ENCODE data around the gene KCNH1. TPM values are rescaled to one million over a fixed set of nuclear protein-coding genes. Genes with fewer than 3 reads are reported as not detected.

The KCNH1 gene
- total RNA-seq, 1 donor = 41.3 TPM

- H3K4me3 ChIP-seq (ENCODE audit: insufficient read depth, low read length) = no peak overlapping the region
- no peaks in the 10 kb centered on the region for H4K20me1 ChIP-seq (ENCODE audit: insufficient read depth, low read length)
- no peaks in the 10 kb centered on the region for H3K4me1 ChIP-seq (ENCODE audit: insufficient read depth, low read length)
- DNase-seq (ENCODE audit: insufficient read length, low spot score, missing footprints) = no peak
- H3K36me3 ChIP-seq (ENCODE audit: insufficient read depth, low read length) = no peaks in the 10 kb centered on the region
- no peak overlapping the region for H2AFZ ChIP-seq (ENCODE audit: low read length)
- no peak for TF ChIP-seq CTCF (IDR thresholded peaks at IDR 0.05; ENCODE audit: extremely low read depth, low read depth, low read length)
- no peaks in the 10 kb centered on the region for H3K79me2 ChIP-seq (ENCODE audit: insufficient read depth, low read length)
- H3K9me3 ChIP-seq (ENCODE audit: low read depth, low read length) = no peaks in the 10 kb centered on the region
- H3K27me3 ChIP-seq (ENCODE audit: insufficient read depth, low read length) = no peaks in the 10 kb centered on the region
- no peak overlapping the region for H3K27ac ChIP-seq (ENCODE audit: low read depth, low read length)
- no peak overlapping the region for H3K4me2 ChIP-seq (ENCODE audit: insufficient read depth, low read length)
These were observed 280.7 kb downstream of the KCNH1 start for GRCh38 chr1:210853276-210853675.

DNA sequence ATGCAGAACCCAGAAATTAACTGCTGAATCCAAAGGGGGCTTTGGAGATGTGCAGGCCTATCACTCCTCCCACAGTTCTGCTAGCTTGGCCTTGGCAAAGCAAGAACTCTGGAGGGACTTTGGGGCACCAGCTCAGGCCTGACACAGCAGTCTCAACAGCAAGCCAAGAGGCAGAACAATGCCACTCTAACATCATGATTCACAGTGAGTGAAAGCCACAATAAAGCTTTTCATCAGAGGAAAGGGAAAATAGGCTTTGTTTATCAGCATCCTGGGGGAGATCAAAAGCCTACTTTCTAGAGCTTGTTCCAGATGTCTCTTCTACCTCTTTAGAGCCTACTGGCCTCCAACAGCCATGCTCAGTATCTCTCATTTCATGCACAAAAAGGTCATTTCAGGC is 283.4 kb downstream of the KCNH1 start:
- no peak overlapping the region for H2AFZ ChIP-seq (ENCODE audit: low read length)
- no peak overlapping the region for H3K27ac ChIP-seq (ENCODE audit: low read depth, low read length)
- TF ChIP-seq CTCF (IDR thresholded peaks at IDR 0.05; ENCODE audit: extremely low read depth, low read depth, low read length) = no peak
- H3K9me3 ChIP-seq (ENCODE audit: low read depth, low read length) = no peaks in the 10 kb centered on the region
- H3K36me3 ChIP-seq (ENCODE audit: insufficient read depth, low read length) = no peaks in the 10 kb centered on the region
- H3K4me2 ChIP-seq (ENCODE audit: insufficient read depth, low read length) = no peak overlapping the region
- no peaks in the 10 kb centered on the region for H3K79me2 ChIP-seq (ENCODE audit: insufficient read depth, low read length)
- no peak overlapping the region for H3K4me3 ChIP-seq (ENCODE audit: insufficient read depth, low read length)
- H4K20me1 ChIP-seq (ENCODE audit: insufficient read depth, low read length) = no peaks in the 10 kb centered on the region
- no peak for DNase-seq (ENCODE audit: insufficient read length, low spot score, missing footprints)
- H3K4me1 ChIP-seq (ENCODE audit: insufficient read depth, low read length) = no peaks in the 10 kb centered on the region
- no peaks in the 10 kb centered on the region for H3K27me3 ChIP-seq (ENCODE audit: insufficient read depth, low read length)

DNA sequence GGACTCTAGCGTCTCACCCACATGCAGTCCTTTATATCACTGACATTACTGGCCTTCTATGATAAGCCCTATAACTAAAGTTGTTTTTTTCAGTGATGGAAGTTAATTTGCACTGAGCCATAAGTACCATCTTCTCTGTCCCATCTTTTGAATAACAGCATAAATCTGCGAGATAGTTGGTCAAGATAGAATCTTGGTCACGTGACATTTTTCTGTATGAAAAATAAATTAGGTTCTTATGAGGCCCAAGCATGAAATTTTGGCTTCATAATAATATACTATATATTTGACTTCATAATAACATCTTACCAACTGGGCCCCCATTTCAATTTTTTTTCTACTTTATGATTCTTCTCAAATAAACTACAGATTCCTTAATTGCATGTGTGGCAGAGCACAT is 285.5 kb downstream of the KCNH1 start:
- Histone ChIP-seq H3K79me2 (ENCODE audit: insufficient read depth, low read length) (no peaks in the 10 kb centered on the region), H3K9me3 (ENCODE audit: low read depth, low read length) (no peaks in the 10 kb centered on the region), H3K4me3 (ENCODE audit: insufficient read depth, low read length) (no peak overlapping the region), H3K36me3 (ENCODE audit: insufficient read depth, low read length) (no peaks in the 10 kb centered on the region), H3K4me2 (ENCODE audit: insufficient read depth, low read length) (no peak overlapping the region), H3K27ac (ENCODE audit: low read depth, low read length) (no peak overlapping the region), H3K27me3 (ENCODE audit: insufficient read depth, low read length) (no peaks in the 10 kb centered on the region), H2AFZ (ENCODE audit: low read length) (no peak overlapping the region), H3K4me1 (ENCODE audit: insufficient read depth, low read length) (no peaks in the 10 kb centered on the region), H4K20me1 (ENCODE audit: insufficient read depth, low read length) (no peaks in the 10 kb centered on the region)
- TF ChIP-seq CTCF (IDR thresholded peaks at IDR 0.05; ENCODE audit: extremely low read depth, low read depth, low read length) = no peak
- DNase-seq (ENCODE audit: insufficient read length, low spot score, missing footprints) = no peak

- Histone ChIP-seq H4K20me1 (ENCODE audit: insufficient read depth, low read length) (no peaks in the 10 kb centered on the region), H3K9me3 (ENCODE audit: low read depth, low read length) (no peaks in the 10 kb centered on the region), H3K4me1 (ENCODE audit: insufficient read depth, low read length) (no peaks in the 10 kb centered on the region), H3K4me3 (ENCODE audit: insufficient read depth, low read length) (no peak overlapping the region), H3K4me2 (ENCODE audit: insufficient read depth, low read length) (no peak overlapping the region), H2AFZ (ENCODE audit: low read length) (no peak overlapping the region), H3K27ac (ENCODE audit: low read depth, low read length) (no peak overlapping the region), H3K79me2 (ENCODE audit: insufficient read depth, low read length) (no peaks in the 10 kb centered on the region), H3K36me3 (ENCODE audit: insufficient read depth, low read length) (no peaks in the 10 kb centered on the region), H3K27me3 (ENCODE audit: insufficient read depth, low read length) (no peaks in the 10 kb centered on the region)
- TF ChIP-seq CTCF (IDR thresholded peaks at IDR 0.05; ENCODE audit: extremely low read depth, low read depth, low read length) = no peak
- DNase-seq (ENCODE audit: insufficient read length, low spot score, missing footprints) = no peak
These were observed 291.9 kb downstream of the KCNH1 start for GRCh38 chr1:210841926-210842625.
